ENCODE results near the gene HLA-DMA.

HLA-DMA gene

DNA sequence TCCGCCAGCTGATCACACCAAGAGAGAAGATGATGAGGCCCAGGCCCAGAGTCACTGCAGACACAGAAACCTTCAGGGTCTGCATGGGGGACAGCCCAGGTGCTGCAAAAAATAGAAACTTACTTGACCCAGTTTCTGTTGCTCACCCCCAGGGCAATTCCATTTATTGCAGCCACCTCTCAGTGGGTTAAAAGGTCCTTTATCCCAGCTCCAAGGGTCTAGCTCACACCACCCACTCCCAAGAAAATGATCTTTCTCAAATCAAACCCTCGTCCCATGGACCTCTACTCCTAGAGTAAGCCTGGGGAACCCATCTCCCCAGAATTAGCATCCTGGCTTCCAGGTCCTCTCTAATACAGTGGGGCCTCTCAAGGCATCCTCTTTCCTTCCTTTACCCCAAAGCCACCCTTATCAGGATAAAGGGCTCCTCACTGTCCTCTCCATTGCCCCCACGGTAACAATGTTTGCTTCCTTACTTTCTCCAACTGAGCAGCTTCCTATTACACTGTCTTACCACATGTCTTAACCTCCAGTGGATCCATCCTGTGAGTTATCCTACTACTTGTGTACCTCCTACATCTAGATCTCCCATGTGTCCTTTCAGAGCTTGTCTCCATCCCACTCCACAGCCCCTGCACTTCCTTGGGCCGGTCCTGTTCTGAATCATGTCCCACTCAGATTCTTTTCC is 17.2 kb downstream of the HLA-DMA start:
- Mint-ChIP-seq H3K9me3 (no peaks in the 10 kb centered on the region), H3K4me3 (no peak overlapping the region), H3K4me1 (peaks cover 28% of the 10 kb centered on the region), H3K27ac (no peak overlapping the region), H3K36me3 (ENCODE audit: low read depth) (no peaks in the 10 kb centered on the region), H3K27me3 (ENCODE audit: low read depth, poor library complexity) (peaks cover 25% of the 10 kb centered on the region)
- DNase-seq, result no peak
- TF ChIP-seq, protein P1, sequence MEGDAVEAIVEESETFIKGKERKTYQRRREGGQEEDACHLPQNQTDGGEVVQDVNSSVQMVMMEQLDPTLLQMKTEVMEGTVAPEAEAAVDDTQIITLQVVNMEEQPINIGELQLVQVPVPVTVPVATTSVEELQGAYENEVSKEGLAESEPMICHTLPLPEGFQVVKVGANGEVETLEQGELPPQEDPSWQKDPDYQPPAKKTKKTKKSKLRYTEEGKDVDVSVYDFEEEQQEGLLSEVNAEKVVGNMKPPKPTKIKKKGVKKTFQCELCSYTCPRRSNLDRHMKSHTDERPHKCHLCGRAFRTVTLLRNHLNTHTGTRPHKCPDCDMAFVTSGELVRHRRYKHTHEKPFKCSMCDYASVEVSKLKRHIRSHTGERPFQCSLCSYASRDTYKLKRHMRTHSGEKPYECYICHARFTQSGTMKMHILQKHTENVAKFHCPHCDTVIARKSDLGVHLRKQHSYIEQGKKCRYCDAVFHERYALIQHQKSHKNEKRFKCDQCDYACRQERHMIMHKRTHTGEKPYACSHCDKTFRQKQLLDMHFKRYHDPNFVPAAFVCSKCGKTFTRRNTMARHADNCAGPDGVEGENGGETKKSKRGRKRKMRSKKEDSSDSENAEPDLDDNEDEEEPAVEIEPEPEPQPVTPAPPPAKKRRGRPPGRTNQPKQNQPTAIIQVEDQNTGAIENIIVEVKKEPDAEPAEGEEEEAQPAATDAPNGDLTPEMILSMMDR (IDR thresholded peaks at IDR 0.05), result no peak

GRCh38 chr6:32933661-32934085 is 19.2 kb downstream of the HLA-DMA start:
- H3K9me3 Mint-ChIP-seq, result no peaks in the 10 kb centered on the region
- TF ChIP-seq, protein P1 (IDR thresholded peaks at IDR 0.05), result peak; percentile 75
- DNase-seq, result peak; percentile 79
- H3K36me3 Mint-ChIP-seq (ENCODE audit: low read depth), result no peaks in the 10 kb centered on the region
- H3K27ac Mint-ChIP-seq, result no peak overlapping the region
- peaks cover 20% of the 10 kb centered on the region for H3K4me1 Mint-ChIP-seq
- no peak overlapping the region for H3K4me3 Mint-ChIP-seq
- H3K27me3 Mint-ChIP-seq (ENCODE audit: low read depth, poor library complexity), result peaks cover 42% of the 10 kb centered on the region

DNA sequence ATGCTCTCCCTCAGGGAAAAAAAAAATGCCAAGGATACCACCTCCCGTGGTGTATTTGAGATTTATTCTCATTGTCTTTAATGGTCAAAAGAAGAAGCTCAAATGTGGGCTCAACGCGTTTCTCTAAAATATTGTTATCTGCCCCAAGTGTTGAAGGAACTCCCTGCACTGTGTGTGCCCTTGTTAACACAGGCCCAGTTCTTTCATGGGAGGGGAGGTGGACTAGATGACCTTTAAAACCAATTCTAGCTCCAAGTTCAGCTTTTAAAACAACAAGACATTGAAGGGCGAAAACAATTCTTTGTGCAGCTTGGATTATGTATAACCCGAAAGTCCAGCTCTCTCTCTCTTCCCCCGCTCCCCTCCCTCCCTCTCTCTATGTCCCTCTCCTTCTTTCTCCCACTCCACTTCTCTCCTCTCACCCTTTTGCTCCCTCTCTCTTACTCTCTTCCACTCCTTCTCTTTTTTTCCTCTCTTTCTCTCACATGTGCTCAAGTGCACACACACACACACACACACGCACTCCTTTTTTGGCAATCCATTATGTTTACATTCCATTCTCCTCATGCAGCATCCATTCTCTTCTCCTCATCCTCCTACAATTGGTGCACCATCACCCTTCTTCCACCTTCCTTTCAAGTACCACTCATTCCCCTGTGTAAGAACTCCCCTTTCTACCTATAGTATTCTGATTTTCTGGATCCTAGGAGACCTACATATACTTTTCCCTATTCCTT is 20.6 kb downstream of the HLA-DMA start:
- TF ChIP-seq, protein P1 (IDR thresholded peaks at IDR 0.05), result no peak
- H3K27me3 Mint-ChIP-seq (ENCODE audit: low read depth, poor library complexity), result peaks cover 44% of the 10 kb centered on the region
- DNase-seq, result no peak
- no peaks in the 10 kb centered on the region for H3K9me3 Mint-ChIP-seq
- peaks cover 15% of the 10 kb centered on the region for H3K4me1 Mint-ChIP-seq
- H3K36me3 Mint-ChIP-seq (ENCODE audit: low read depth), result no peaks in the 10 kb centered on the region
- no peak overlapping the region for H3K27ac Mint-ChIP-seq
- H3K4me3 Mint-ChIP-seq, result no peak overlapping the region

DNA sequence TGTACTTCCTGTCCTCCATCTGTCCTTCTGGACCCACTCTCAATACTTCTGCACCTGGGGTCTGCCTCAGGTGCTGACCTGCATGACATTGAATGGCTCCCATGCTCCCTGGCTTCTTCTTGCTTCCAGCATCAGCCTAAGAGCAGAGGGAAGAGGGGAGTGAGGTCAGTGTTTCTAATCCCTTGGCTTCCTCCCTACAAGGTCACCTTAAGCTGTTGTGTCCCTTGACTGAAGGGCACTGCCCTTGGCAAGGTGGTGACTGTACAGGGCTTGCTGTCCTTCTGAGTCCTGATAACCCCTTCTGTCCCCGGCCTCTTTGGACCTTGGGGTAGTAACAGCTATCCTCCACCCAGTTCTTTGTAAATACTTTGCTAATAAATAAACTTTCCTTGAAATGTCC is 21.7 kb downstream of the HLA-DMA start:
- Mint-ChIP-seq H3K9me3 (no peaks in the 10 kb centered on the region), H3K27ac (no peak overlapping the region), H3K4me3 (no peak overlapping the region), H3K36me3 (ENCODE audit: low read depth) (no peaks in the 10 kb centered on the region), H3K27me3 (ENCODE audit: low read depth, poor library complexity) (peaks cover 42% of the 10 kb centered on the region), H3K4me1 (peaks cover 5% of the 10 kb centered on the region)
- TF ChIP-seq, protein P1 (IDR thresholded peaks at IDR 0.05), result no peak
- no peak for DNase-seq

GRCh38 chr6:32922083-32922482 is 30.8 kb downstream of the HLA-DMA start:
- Mint-ChIP-seq H3K4me3 (no peak overlapping the region), H3K27ac (no peak overlapping the region), H3K4me1 (no peaks in the 10 kb centered on the region), H3K9me3 (no peaks in the 10 kb centered on the region), H3K36me3 (ENCODE audit: low read depth) (no peaks in the 10 kb centered on the region), H3K27me3 (ENCODE audit: low read depth, poor library complexity) (peaks cover 33% of the 10 kb centered on the region)
- DNase-seq, result no peak
- TF ChIP-seq, protein P1 (IDR thresholded peaks at IDR 0.05), result no peak
